ENCODE results near the gene ITGA5.
A peak's percentile ranks its signal among the peaks of the same experiment; 100 is the strongest.

ITGA5 gene

GRCh38 chr12:54363618-54364017 lies 55.4 kb downstream of the ITGA5 start:
- peaks cover 6% of the 10 kb centered on the region; the same call in 1 of the 2 replicates for H3F3A ChIP-seq (ENCODE audit: control insufficient read depth, insufficient read depth)
- H3K36me3 ChIP-seq (ENCODE audit: control insufficient read depth, low read length) = 0 out of 2 replicates have a peak, but pooled peaks cover 2% of the 10 kb centered on the region
- no peaks in the 10 kb centered on the region for H3K9me2 ChIP-seq (replicated peaks; ENCODE audit: control insufficient read depth, low read length)
- no peak overlapping the region for H3K4me3 ChIP-seq (ENCODE audit: low read length)
- H3K27ac ChIP-seq (ENCODE audit: low read depth, low read length) = no peak overlapping the region
- H3K4me2 ChIP-seq (ENCODE audit: low read length) = no peak overlapping the region
- no peaks in the 10 kb centered on the region for H3K9me3 ChIP-seq (ENCODE audit: control insufficient read depth, insufficient read depth, low read length)
- H3K79me2 ChIP-seq (ENCODE audit: control insufficient read depth, low read length) = no peaks in the 10 kb centered on the region; the same call in 1 of the 2 replicates
- H3K4me1 ChIP-seq (ENCODE audit: control insufficient read depth, low read length) = peaks cover 35% of the 10 kb centered on the region
- TF ChIP-seq CTCF (IDR thresholded peaks at IDR 0.05; ENCODE audit: low read depth, low read length, poor library complexity, severe bottlenecking) (no peak), EZH2phosphoT487 (IDR thresholded peaks at IDR 0.05; ENCODE audit: borderline replicate concordance, low read length) (no peak)
- H4K20me1 ChIP-seq (ENCODE audit: control insufficient read depth, insufficient read depth, low read depth, low read length) = no peaks in the 10 kb centered on the region
- H3K27me3 ChIP-seq (ENCODE audit: control insufficient read depth, low read length) = 0 out of 2 replicates have a peak, but pooled peaks cover 3% of the 10 kb centered on the region

- no peaks in the 10 kb centered on the region for H4K20me1 ChIP-seq (ENCODE audit: control insufficient read depth, insufficient read depth, low read depth, low read length)
- 0 out of 2 replicates have a peak, but pooled peaks cover 3% of the 10 kb centered on the region for H3K36me3 ChIP-seq (ENCODE audit: control insufficient read depth, low read length)
- H3K9me3 ChIP-seq (ENCODE audit: control insufficient read depth, insufficient read depth, low read length) = no peaks in the 10 kb centered on the region
- H3K79me2 ChIP-seq (ENCODE audit: control insufficient read depth, low read length) = peaks cover under 1% of the 10 kb centered on the region; the same call in 1 of the 2 replicates
- TF ChIP-seq EZH2phosphoT487 (IDR thresholded peaks at IDR 0.05; ENCODE audit: borderline replicate concordance, low read length) = no peak
- no peak for TF ChIP-seq CTCF (IDR thresholded peaks at IDR 0.05; ENCODE audit: low read depth, low read length, poor library complexity, severe bottlenecking)
- peaks cover 6% of the 10 kb centered on the region; the same call in 1 of the 2 replicates for H3F3A ChIP-seq (ENCODE audit: control insufficient read depth, insufficient read depth)
- H3K4me1 ChIP-seq (ENCODE audit: control insufficient read depth, low read length) = peaks cover 35% of the 10 kb centered on the region
- H3K27ac ChIP-seq (ENCODE audit: low read depth, low read length) = no peak overlapping the region
- H3K4me2 ChIP-seq (ENCODE audit: low read length) = no peak overlapping the region
- no peak overlapping the region for H3K4me3 ChIP-seq (ENCODE audit: low read length)
- H3K9me2 ChIP-seq (replicated peaks; ENCODE audit: control insufficient read depth, low read length) = no peaks in the 10 kb centered on the region
- 0 out of 2 replicates have a peak, but pooled peaks cover 3% of the 10 kb centered on the region for H3K27me3 ChIP-seq (ENCODE audit: control insufficient read depth, low read length)
Measured at GRCh38 chr12:54363047-54363446, 56.0 kb downstream of the ITGA5 start.

- TF ChIP-seq EZH2phosphoT487 (IDR thresholded peaks at IDR 0.05; ENCODE audit: borderline replicate concordance, low read length) = no peak
- TF ChIP-seq CTCF (IDR thresholded peaks at IDR 0.05; ENCODE audit: low read depth, low read length, poor library complexity, severe bottlenecking) = peak; percentile 91
- Histone ChIP-seq H3F3A (ENCODE audit: control insufficient read depth, insufficient read depth) (peaks cover 6% of the 10 kb centered on the region; the same call in 1 of the 2 replicates), H3K9me3 (ENCODE audit: control insufficient read depth, insufficient read depth, low read length) (no peaks in the 10 kb centered on the region), H3K9me2 (replicated peaks; ENCODE audit: control insufficient read depth, low read length) (no peaks in the 10 kb centered on the region), H3K79me2 (ENCODE audit: control insufficient read depth, low read length) (peaks cover 8% of the 10 kb centered on the region), H3K4me3 (ENCODE audit: low read length) (no peak overlapping the region), H4K20me1 (ENCODE audit: control insufficient read depth, insufficient read depth, low read depth, low read length) (no peaks in the 10 kb centered on the region), H3K4me2 (ENCODE audit: low read length) (no peak overlapping the region), H3K27me3 (ENCODE audit: control insufficient read depth, low read length) (0 out of 2 replicates have a peak, but pooled peaks cover 3% of the 10 kb centered on the region), H3K27ac (ENCODE audit: low read depth, low read length) (no peak overlapping the region), H3K36me3 (ENCODE audit: control insufficient read depth, low read length) (0 out of 2 replicates have a peak, but pooled peaks cover 3% of the 10 kb centered on the region), H3K4me1 (ENCODE audit: control insufficient read depth, low read length) (peaks cover 48% of the 10 kb centered on the region)
Measured at GRCh38 chr12:54360717-54361456, 58.2 kb downstream of the ITGA5 start.
